Measurements from ENCODE around the gene NTRK2.

- TF ChIP-seq ZNF747 (tag by site-specific recombination; IDR thresholded peaks at IDR 0.05) (no peak), ZNF510 (tag by site-specific recombination; IDR thresholded peaks at IDR 0.05; ENCODE audit: insufficient replicate concordance) (peak; percentile 39), KLF9 (tag by site-specific recombination; IDR thresholded peaks at IDR 0.05; ENCODE audit: low read depth) (no peak), GLIS2 (tag by site-specific recombination; IDR thresholded peaks at IDR 0.05) (no peak), CTCF (tag by site-specific recombination; IDR thresholded peaks at IDR 0.05) (no peak), ZBTB7A (tag by site-specific recombination; IDR thresholded peaks at IDR 0.05; ENCODE audit: low read depth) (no peak), PRDM10 (tag by site-specific recombination; IDR thresholded peaks at IDR 0.05) (no peak), ZFP3 (tag by site-specific recombination; IDR thresholded peaks at IDR 0.05; ENCODE audit: low read depth) (no peak), ZNF623 (tag by site-specific recombination; IDR thresholded peaks at IDR 0.05) (peak; percentile 48; the same call in 1 of the 2 replicates)
- TF ChIP-seq, protein P1, sequence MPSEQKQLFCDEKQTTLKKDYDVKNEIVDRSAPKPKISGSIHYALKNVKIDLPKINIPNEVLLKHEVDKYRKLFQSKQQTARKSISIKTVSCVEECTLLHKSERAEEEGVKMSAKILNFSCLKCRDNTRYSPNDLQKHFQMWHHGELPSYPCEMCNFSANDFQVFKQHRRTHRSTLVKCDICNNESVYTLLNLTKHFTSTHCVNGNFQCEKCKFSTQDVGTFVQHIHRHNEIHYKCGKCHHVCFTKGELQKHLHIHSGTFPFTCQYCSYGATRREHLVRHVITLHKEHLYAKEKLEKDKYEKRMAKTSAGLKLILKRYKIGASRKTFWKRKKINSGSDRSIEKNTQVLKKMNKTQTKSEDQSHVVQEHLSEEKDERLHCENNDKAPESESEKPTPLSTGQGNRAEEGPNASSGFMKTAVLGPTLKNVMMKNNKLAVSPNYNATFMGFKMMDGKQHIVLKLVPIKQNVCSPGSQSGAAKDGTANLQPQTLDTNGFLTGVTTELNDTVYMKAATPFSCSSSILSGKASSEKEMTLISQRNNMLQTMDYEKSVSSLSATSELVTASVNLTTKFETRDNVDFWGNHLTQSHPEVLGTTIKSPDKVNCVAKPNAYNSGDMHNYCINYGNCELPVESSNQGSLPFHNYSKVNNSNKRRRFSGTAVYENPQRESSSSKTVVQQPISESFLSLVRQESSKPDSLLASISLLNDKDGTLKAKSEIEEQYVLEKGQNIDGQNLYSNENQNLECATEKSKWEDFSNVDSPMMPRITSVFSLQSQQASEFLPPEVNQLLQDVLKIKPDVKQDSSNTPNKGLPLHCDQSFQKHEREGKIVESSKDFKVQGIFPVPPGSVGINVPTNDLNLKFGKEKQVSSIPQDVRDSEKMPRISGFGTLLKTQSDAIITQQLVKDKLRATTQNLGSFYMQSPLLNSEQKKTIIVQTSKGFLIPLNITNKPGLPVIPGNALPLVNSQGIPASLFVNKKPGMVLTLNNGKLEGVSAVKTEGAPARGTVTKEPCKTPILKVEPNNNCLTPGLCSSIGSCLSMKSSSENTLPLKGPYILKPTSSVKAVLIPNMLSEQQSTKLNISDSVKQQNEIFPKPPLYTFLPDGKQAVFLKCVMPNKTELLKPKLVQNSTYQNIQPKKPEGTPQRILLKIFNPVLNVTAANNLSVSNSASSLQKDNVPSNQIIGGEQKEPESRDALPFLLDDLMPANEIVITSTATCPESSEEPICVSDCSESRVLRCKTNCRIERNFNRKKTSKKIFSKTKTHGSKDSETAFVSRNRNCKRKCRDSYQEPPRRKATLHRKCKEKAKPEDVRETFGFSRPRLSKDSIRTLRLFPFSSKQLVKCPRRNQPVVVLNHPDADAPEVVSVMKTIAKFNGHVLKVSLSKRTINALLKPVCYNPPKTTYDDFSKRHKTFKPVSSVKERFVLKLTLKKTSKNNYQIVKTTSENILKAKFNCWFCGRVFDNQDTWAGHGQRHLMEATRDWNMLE (tag by site-specific recombination; conservative IDR thresholded peaks at IDR 0.05; ENCODE audit: low read depth): peak; percentile 82
Observed at GRCh38 chr9:84949258-84949657, 279.7 kb downstream of the NTRK2 start.

Measured in HEK293 (cell line).